ENCODE data around the gene LAIR2.
"Not testable (repeated sequence)": the region's sequence is repeated elsewhere in the genome, so short reads cannot be mapped to it uniquely, and the experiment has no call there.

The LAIR2 gene

GRCh38 chr19:54492568-54492967 is 10.1 kb upstream of the LAIR2 start:
- in situ Hi-C loops (cut with HindIII; ENCODE audit: low sequenced_read_pairs) = no loop called here

DNA sequence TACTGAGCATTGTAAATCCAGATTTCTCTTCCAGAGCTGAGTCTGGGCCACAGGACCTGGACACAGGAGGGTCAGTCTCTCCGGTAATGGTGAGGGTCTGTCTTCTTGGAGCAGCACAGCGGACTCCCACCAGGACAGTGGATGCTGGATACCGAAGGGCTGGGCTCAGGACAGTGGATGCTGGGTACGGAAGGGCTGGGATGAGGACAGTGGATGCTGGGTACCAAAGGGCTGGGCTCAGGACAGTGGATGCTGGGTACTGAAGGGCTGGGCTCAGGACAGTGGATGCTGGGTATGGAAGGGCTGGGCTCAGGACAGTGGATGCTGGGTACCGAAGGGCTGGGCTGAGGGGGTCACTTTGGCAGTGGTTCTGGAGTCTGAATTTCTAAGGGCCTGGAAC is 9.6 kb upstream of the LAIR2 start:
- in situ Hi-C loops (cut with HindIII; ENCODE audit: low sequenced_read_pairs) = not testable (repeated sequence)

DNA sequence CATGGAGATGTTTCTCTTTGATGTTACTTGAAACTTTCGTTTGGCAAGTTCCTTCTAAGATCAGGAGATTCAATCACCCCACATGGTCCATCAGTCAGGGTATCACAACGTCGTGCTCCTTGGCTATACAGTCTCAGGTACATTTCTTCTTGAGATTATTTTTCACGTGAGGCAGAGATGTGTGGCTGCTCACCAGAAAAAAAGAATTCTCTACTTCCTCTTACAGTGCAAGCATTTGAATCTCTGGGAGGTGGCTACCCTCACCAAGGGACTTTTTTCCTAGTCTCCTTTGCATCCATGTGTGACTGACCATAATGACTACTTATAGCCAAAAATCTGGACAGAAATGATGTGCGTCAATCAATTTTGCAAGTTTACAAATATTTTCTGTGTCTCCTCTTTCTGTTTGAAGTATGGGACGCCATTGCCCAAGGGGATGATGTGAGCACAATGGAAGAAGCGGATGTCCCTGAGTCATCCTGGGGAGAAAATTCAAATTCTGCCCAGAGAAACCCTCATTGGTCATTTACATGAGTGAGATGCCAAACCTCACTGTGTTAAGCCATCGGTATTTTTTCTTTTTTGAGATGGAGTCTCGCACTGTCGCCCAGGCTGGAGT is 8.6 kb upstream of the LAIR2 start:
- in situ Hi-C loops (cut with HindIII; ENCODE audit: low sequenced_read_pairs) = no loop called here

- in situ Hi-C loops (cut with HindIII; ENCODE audit: low sequenced_read_pairs) = not testable (repeated sequence)
Measured at GRCh38 chr19:54495284-54495683, 7.3 kb upstream of the LAIR2 start.

DNA sequence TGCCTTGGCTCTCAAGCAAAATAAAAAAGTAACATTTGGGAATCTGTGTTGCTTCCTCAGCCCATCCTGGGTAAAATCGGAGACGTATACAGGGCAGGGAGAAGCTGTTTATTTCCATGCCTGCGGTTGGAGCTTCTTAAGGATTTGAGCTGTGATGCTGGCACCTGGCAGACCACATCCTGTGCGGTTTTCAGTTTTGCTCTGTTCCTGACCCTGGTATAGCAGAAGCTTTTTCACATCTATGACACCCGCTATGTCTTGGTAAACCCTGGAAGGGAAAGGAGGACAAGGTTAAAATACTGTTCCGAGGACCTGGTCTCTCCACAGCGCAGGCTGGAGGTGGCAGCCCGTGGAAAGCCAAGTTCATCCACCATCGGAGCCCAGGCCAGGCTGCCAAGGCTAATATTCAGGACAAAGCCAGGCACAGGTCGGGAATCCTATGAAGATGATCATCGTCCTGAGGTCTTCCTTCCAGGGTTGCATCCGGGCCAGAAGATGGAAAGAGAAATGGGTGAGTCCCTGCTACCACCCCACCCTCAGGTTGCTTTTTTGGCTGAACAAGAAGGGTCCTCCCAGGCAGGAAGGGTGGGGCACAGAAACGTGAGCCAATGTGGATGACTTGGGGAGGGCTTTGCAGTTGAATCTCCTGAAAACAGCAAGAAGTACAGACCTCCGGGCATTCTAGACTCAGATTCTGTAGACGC is 4.7 kb upstream of the LAIR2 start:
- in situ Hi-C loops (cut with HindIII; ENCODE audit: low sequenced_read_pairs) = not testable (repeated sequence)

GRCh38 chr19:54498451-54498772 is 4.2 kb upstream of the LAIR2 start:
- in situ Hi-C loops (cut with HindIII; ENCODE audit: low sequenced_read_pairs) = not testable (repeated sequence)

DNA sequence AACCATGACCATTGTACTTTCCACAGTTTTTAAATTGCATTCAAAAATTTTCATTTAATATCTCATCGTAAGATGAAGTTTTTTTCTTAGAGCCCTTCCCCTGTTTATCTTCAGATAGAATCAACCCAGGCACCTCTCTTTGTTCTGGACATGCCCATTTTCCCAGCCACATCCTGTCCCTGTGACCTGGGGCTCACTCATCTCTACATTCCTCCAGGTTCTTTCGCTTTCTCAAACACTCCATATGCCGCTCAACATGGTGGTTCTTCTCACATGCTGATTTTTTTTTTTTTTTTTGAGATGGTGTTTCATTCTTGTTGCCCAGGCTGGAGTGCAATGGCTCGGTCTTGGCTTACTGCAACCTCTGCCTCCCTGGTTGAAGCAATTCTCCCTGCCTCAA is 2.9 kb downstream of the LAIR2 start:
- in situ Hi-C loops (cut with HindIII; ENCODE audit: low sequenced_read_pairs) = not testable (repeated sequence)

DNA sequence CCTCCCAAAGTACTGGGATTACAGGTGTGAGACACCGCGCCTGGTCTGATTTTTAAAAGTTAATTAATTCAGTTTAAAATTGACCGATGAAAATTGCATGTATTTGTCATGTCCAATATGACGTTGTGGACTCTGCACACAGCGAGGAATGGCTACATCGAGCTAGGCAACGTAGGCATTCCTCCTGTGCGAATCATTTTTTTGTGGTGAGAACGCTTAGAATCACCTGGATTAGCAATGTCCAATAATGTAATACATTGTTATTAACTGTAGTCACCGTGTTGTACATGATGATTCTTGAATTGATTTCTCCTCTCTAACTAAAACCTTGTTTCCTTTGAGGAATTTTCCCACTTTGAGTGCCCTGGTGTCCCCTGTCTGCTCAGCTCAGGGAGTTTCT is 3.4 kb downstream of the LAIR2 start:
- in situ Hi-C loops (cut with HindIII; ENCODE audit: low sequenced_read_pairs) = no loop called here

DNA sequence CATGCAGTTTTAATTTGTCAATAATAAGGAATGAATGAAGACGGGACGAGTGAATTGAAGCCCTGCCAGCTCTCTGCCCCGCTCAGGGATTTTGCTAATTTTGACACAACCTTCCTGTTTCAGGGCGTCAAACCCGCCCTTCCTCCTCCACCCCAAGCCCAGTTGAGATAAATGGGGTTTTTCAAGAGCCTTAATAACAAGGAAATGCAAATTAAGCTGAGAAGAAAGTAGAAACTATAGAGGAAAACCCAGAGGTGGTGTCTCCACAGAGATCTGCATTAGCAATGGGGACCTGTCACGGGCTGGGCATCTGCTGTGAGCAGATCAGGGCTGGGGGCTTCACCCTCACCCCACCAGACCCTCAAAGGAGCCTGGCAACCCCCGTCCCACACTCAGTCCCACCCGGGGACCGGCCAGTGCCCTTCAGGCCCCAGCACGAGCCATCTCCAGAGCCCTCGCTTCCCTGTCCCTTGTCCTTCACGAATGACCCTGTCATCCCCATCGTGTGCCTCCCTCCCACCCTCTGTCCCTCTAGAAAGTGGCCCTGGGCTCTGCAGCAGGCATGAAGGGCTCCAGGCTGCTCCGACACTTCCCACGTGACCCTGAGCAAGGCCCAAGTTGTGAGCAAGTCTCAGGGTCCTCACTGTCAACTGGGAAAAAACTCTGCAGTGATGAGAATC is 4.5 kb downstream of the LAIR2 start:
- in situ Hi-C loops (cut with HindIII; ENCODE audit: low sequenced_read_pairs) = not testable (repeated sequence)

GRCh38 chr19:54507824-54508223 is 5.2 kb downstream of the LAIR2 start:
- in situ Hi-C loops (cut with HindIII; ENCODE audit: low sequenced_read_pairs) = no loop called here

DNA sequence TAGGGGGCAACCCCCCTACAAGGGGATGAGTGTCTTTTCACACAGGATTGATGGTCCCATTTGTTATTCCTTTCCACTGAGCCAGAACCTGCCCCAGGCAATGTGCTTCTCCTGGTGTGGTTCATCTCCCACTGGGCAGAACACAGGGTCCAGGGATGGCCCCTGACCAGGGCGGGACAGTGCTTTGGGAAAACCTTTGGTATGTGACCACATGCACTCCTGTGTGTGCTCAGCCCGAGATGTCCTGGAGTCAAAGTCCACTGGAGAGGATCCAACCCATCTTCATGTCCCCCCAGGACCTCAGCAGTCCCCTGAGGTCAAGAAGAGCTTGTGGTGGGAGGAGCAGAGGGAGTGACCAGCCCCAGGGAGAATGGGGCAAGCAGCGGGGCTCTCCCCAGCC is 5.9 kb downstream of the LAIR2 start:
- in situ Hi-C loops (cut with HindIII; ENCODE audit: low sequenced_read_pairs) = not testable (repeated sequence)

DNA sequence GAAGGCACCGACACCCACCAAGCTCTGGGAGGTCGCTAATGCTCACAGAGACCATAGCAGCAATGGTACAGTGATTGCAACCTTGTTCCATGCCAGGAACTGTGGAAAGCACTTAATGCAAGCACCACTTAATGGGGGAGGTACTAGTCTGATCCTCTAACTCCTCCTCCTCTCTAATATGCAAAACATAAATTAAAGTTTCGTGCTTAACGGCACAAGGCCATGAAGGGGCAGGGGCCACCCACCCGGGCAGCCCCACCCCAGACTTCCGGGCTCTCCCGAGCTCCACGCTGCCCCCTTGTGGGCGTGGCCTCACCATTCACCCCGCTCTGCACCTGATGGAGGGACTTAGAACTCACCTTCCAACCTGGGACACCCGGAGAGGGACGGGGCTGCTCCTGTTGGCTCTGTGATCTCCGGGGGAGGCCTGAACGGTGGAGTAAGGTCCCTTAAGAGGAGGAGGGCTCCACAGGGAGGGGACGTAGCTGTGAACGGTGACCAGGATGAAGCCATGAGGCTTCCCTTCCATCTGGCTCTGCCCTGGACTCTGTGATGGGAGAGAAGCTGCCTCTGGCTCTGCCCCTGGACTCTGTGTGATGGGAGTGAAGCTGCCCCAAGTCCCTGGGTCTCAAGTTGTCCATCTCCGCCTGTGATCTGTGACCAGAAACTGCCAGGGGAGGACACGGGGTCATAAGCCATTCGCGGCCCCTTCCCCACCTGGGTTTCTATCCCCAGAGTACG is 6.7 kb downstream of the LAIR2 start:
- in situ Hi-C loops (cut with HindIII; ENCODE audit: low sequenced_read_pairs) = not testable (repeated sequence)

GRCh38 chr19:54515156-54515555 is 12.5 kb downstream of the LAIR2 start:
- in situ Hi-C loops (cut with HindIII; ENCODE audit: low sequenced_read_pairs) = no loop called here

- in situ Hi-C loops (cut with HindIII; ENCODE audit: low sequenced_read_pairs) = no loop called here
Measured at GRCh38 chr19:54517483-54517882, 14.9 kb downstream of the LAIR2 start.

GRCh38 chr19:54518844-54519243 is 16.2 kb downstream of the LAIR2 start:
- in situ Hi-C loops (cut with HindIII; ENCODE audit: low sequenced_read_pairs) = no loop called here

DNA sequence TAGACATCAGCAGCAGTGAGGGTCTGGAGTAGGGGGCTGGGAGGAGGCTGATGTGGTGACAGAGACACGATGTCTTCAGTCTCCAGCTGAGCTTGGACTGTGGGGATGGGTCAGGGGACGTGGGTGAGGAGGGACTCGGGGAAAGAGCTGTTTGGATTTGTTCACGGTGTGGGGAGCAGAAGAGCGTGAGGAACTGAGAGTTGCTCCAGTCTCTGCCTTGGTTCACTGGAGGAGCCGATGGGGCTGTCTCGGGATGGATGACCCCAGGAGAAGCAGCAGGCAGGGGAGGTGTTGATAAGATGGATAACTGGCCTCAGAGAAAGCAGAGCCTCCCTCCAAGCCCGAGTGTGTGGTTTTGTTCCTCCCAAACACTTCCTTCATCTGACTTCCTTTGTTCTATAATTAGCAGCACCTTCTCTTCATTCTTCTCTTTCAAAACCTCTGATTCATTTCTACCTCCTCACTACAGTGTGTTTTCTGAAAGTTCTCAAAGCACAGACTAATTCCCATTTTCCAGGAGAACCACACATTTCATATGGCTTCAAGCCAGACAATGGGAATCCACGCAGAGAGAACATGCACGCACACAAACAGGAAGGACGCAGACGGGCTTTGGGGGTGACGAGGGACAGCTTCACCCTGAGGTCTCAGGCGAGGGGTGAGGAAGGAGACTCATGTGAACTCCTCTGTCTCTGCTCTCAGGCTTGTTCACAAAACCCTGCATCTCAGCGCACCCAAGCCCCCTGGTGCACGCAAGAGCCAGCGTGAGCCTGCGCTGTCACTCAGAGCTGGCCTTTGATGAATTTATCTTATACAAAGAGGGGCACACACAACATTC is 18.6 kb downstream of the LAIR2 start:
- in situ Hi-C loops (cut with HindIII; ENCODE audit: low sequenced_read_pairs) = no loop called here

DNA sequence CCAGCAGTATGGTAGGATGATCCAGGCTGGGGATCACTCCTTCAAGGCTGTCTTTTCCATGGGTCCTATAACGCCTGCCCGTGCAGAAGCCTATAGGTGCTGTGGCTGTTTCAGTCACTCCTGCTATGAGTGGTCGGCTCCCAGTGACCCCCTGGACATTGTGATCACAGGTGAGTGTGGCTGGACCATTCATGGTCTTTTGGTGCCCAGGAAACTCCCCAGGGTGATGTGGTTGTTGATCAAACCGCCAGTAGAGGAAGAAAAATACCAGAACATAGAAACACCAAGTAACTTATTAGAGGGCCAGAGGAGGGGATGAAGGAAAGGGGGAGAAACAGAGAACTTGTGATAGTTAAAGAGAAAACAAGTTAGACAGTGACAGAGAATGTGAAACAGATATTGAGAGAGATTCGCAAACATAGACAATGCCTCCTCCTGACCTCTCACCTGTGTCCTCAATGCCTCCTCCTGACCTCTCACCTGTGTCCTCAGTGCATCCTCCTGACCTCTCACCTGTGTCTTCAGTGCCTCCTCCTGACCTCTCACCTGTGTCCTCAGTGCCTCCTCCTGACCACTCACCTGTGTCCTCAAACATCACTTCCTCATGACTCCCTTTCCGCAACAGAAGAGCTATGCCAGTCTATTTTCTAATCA is 19.4 kb downstream of the LAIR2 start:
- in situ Hi-C loops (cut with HindIII; ENCODE audit: low sequenced_read_pairs) = no loop called here

GRCh38 chr19:54523403-54523802 is 20.8 kb downstream of the LAIR2 start:
- in situ Hi-C loops (cut with HindIII; ENCODE audit: low sequenced_read_pairs) = no loop called here

DNA sequence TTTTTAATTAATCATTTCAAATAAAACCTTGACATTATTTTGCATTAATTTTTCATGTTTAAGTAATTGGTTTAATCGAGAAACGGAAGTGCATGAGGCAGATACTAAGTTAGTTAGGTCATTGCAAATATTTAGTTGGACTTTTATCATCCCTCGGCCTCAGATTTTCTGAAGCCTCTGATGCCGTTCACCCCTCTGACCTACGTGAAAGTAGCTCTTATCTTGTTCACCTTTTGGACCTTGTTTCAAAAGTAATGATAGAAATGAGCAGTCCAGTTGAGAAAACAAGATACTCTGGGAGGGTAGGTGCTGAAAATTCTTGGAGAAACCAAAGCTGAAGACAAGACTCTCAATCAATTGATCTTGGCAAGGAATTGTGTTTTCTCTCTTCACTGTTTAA is 23.0 kb downstream of the LAIR2 start:
- in situ Hi-C loops (cut with HindIII; ENCODE audit: low sequenced_read_pairs) = no loop called here

DNA sequence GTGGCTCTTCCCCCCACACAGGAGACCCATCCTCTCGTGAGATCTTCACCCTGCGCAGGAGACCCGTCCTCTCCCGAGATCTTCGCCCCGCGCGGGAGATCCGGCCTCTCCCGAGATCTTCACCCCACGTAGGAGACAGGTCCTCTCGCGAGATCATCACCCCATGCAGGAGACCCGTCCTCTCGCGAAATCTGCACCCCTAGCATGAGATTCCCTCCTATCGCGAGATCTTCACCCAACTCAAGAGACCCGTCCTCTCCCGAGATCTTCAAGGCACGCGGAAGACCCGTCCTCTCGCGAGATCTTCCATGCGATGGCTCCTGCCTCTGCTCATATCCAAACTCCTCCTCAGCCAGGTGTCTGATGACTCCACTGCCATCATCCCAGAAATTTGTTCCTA is 24.3 kb downstream of the LAIR2 start:
- in situ Hi-C loops (cut with HindIII; ENCODE audit: low sequenced_read_pairs) = no loop called here

Measured in DLD1 (cell line).